HL-60 (cell line): ENCODE data around the gene CUL5.
A peak's percentile ranks its signal among the peaks of the same experiment; 100 is the strongest.
"Not testable (repeated sequence)": the region's sequence is repeated elsewhere in the genome, so short reads cannot be mapped to it uniquely, and the experiment has no call there.

Experiments
- DNase-seq, 2 experiments: peaks; one replicate each; pipeline ENCODE4 v3.0.0-alpha.2; 2010 to 2020; ENCODE audit warnings: low read depth in 1 of 2, low spot score in 1 of 2
- H3K27ac ChIP-seq: fragments of 250-450 bp; sonication (Bioruptor Pico); replicated peaks from 2 replicates; pipeline ENCODE4 v1.5.1; 2020; ENCODE audit warnings: mild to moderate bottlenecking, moderate library complexity
- H3K27me3 ChIP-seq: fragments of 250-450 bp; sonication (Bioruptor Pico); 2 replicates; pipeline ENCODE4 v1.5.1; 2021; ENCODE audit warnings: mild to moderate bottlenecking, moderate library complexity; ENCODE audit not compliant: insufficient read depth, poor library complexity, severe bottlenecking
- H3K4me3 ChIP-seq: replicated peaks from 2 replicates; pipeline ENCODE4 v1.5.1; 2011; ENCODE audit warnings: mild to moderate bottlenecking, control low read depth, low read length; ENCODE audit not compliant: insufficient read depth
- CTCF ChIP-seq: IDR thresholded peaks from one replicate; pipeline ENCODE4 v1.5.1; 2011; ENCODE audit warnings: low read length, control low read depth, inconsistent platforms; ENCODE audit not compliant: insufficient read depth
- GABPA ChIP-seq: IDR thresholded peaks from 2 replicates; pipeline ENCODE4 v1.6.1; 2012; ENCODE audit warnings: low read depth
- POLR2AphosphoS5 ChIP-seq: IDR thresholded peaks from 2 replicates; pipeline ENCODE4 v1.6.1; 2012; ENCODE audit warnings: low read depth
- REST ChIP-seq: IDR thresholded peaks from 2 replicates; pipeline ENCODE4 v1.6.1; 2012; ENCODE audit warnings: low read depth; ENCODE audit not compliant: insufficient replicate concordance
- SPI1 ChIP-seq: IDR thresholded peaks from 2 replicates; pipeline ENCODE4 v1.6.1; 2012; ENCODE audit warnings: low read depth, mild to moderate bottlenecking, borderline replicate concordance

The CUL5 gene

GRCh38 chr11:108117746-108118371 lies 109.2 kb downstream of the CUL5 start:
- Histone ChIP-seq H3K27ac (no peak overlapping the region), H3K27me3 (no peaks in the 10 kb centered on the region), H3K4me3 (no peak overlapping the region)
- peak; percentile 13 for TF ChIP-seq CTCF
- TF ChIP-seq POLR2AphosphoS5: no peak
- TF ChIP-seq GABPA: no peak
- TF ChIP-seq SPI1: no peak
- TF ChIP-seq REST: no peak
- DNase-seq: no peak

- not testable (repeated sequence) for H3K27me3 ChIP-seq, DNase-seq
- Histone ChIP-seq H3K4me3 (peak overlapping the region; percentile 91), H3K27ac (peak overlapping the region; percentile 78)
These were observed 112.2 kb downstream of the CUL5 start for GRCh38 chr11:108120936-108121273.

- Histone ChIP-seq H3K27ac (peak within 1 kb of the TSS; percentile 78), H3K4me3 (peak within 1 kb of the TSS; percentile 91), H3K27me3 (no peaks in the 10 kb centered on the region)
- TF ChIP-seq GABPA (no peak), POLR2AphosphoS5 (peak; percentile 73)
- DNase-seq: peak; percentile 73 to 96
These were observed 112.8 kb downstream of the CUL5 start, which contains the start of gene ACAT1 for GRCh38 chr11:108121274-108122155. Gene ACAT1 (plus strand): TSS chr11:108121567. CDS start chr11:108121607, 40 bp downstream.

- H3K27me3 ChIP-seq: no peaks in the 10 kb centered on the region
- no peak for TF ChIP-seq GABPA
- TF ChIP-seq REST: no peak
- TF ChIP-seq CTCF: no peak
- TF ChIP-seq SPI1: no peak
- no peak for TF ChIP-seq POLR2AphosphoS5
- peak overlapping the region; percentile 91 for H3K4me3 ChIP-seq
- peak overlapping the region; percentile 78 for H3K27ac ChIP-seq
- DNase-seq: peak in 1 of 2 experiments; percentile 16
These were observed 113.5 kb downstream of the CUL5 start for GRCh38 chr11:108122166-108122628.
